Glutamatergic neuron (in vitro differentiated cells): ENCODE measurements around the gene AGL. TPM values are rescaled to one million over a fixed set of nuclear protein-coding genes. Genes with fewer than 3 reads are reported as not detected.

Experiments
- DNase-seq: peaks from one replicate; pipeline ENCODE4 v3.0.0; 2022
- H3K27ac Mint-ChIP-seq: one replicate; pipeline ENCODE4 v1.8.0; 2020; ENCODE audit warnings: mild to moderate bottlenecking, mixed read lengths, inconsistent platforms; ENCODE audit not compliant: unreplicated experiment
- H3K27me3 Mint-ChIP-seq: one replicate; pipeline ENCODE4 v1.8.0; 2020; ENCODE audit warnings: mild to moderate bottlenecking, moderate library complexity, mixed read lengths, inconsistent platforms; ENCODE audit not compliant: unreplicated experiment
- H3K36me3 Mint-ChIP-seq: one replicate; pipeline ENCODE4 v1.8.0; 2020; ENCODE audit warnings: mild to moderate bottlenecking, mixed read lengths, inconsistent platforms; ENCODE audit not compliant: unreplicated experiment
- H3K4me1 Mint-ChIP-seq: one replicate; pipeline ENCODE4 v1.8.0; 2020; ENCODE audit warnings: mild to moderate bottlenecking, low read depth, mixed read lengths, inconsistent platforms; ENCODE audit not compliant: unreplicated experiment
- H3K4me3 Mint-ChIP-seq: one replicate; pipeline ENCODE4 v1.8.0; 2020; ENCODE audit warnings: mild to moderate bottlenecking, mixed read lengths, inconsistent platforms; ENCODE audit not compliant: unreplicated experiment
- H3K9me3 Mint-ChIP-seq: one replicate; pipeline ENCODE4 v1.8.0; 2020; ENCODE audit warnings: mild to moderate bottlenecking, moderate library complexity, mixed read lengths, inconsistent platforms; ENCODE audit not compliant: unreplicated experiment
- total RNA-seq: library from RNA; stranded (reverse); fragmentation: NEBNext Ultra II Directional; extraction: Animal tissue kit (Norgen Biotek cat#: 25700); gene quantifications from one replicate; pipeline ENCODE4 v1.2.1, GENCODE V29; 2021; ENCODE audit not compliant: unreplicated experiment
- TF ChIP-seq, protein P1 (sequence below): fragments of 200-600 bp; sonication (generic); IDR thresholded peaks from one replicate; pipeline ENCODE4 v1.5.0; 2021; ENCODE audit not compliant: partially characterized antibody, unreplicated experiment

AGL gene
- total RNA-seq, 1 donor from 2014 or later, result 20.4 TPM

- Mint-ChIP-seq H3K4me1 (no peaks in the 10 kb centered on the region), H3K27me3 (no peaks in the 10 kb centered on the region), H3K27ac (no peak overlapping the region), H3K36me3 (no peaks in the 10 kb centered on the region), H3K4me3 (no peak overlapping the region), H3K9me3 (peaks cover 2% of the 10 kb centered on the region)
- TF ChIP-seq, protein P1, sequence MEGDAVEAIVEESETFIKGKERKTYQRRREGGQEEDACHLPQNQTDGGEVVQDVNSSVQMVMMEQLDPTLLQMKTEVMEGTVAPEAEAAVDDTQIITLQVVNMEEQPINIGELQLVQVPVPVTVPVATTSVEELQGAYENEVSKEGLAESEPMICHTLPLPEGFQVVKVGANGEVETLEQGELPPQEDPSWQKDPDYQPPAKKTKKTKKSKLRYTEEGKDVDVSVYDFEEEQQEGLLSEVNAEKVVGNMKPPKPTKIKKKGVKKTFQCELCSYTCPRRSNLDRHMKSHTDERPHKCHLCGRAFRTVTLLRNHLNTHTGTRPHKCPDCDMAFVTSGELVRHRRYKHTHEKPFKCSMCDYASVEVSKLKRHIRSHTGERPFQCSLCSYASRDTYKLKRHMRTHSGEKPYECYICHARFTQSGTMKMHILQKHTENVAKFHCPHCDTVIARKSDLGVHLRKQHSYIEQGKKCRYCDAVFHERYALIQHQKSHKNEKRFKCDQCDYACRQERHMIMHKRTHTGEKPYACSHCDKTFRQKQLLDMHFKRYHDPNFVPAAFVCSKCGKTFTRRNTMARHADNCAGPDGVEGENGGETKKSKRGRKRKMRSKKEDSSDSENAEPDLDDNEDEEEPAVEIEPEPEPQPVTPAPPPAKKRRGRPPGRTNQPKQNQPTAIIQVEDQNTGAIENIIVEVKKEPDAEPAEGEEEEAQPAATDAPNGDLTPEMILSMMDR, result no peak
- no peak for DNase-seq
Observed at GRCh38 chr1:99963041-99963795, 113.1 kb downstream of the AGL start.

DNA sequence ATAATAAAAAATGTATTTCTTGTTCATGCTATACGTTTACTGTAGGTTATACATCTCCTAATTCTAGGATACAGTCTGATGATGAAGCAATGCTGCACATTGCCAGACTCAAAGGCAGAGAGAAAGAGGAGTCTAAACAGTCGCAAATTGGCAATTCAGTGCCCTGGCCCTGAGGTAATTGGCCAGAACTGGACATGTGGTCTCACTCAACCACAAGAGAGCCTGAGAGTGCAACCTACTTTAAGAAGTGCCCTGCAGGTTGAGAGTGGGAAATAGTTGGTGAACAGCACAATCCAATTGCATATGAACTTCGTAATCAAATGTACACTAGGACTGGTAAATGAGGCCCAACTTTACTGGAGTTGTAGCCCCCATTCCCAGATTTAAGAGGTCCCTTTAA lies 114.6 kb downstream of the AGL start:
- no peak for DNase-seq
- no peak overlapping the region for H3K4me3 Mint-ChIP-seq

DNA sequence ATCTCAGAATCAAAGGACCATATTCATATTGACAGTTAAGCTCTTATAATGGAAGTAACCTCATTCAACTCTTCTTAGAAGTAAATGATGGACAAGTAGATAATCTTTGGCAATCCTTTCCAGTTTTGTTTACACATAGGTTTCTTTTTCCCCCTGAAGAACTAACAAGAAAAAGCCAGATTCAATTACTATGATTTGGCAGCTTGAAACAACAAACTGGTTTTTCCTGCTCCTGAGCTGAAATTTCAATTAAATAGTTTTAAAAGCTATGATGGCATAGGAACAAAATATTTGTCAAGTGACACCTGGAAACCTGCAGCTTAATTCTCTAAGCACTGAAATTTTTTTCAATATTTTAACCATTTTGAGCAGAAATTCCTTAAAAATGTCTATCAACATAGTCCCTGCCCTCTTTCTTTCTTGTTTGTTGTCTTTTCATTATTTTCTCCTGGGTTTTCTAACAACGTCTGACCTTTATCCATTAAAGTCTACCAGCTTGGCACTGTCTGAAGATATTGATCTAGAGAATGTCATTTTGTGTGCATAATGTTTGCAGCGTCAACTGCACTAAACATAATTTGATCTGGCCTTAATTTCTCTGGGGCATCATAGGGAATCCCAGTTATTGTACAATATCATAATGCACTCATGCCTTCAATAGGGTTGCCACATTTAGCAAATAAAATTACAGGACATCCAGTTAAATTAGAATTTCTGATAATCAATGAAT lies 115.7 kb downstream of the AGL start:
- TF ChIP-seq, protein P1, result no peak
- Mint-ChIP-seq H3K27ac (no peak overlapping the region), H3K4me3 (no peak overlapping the region), H3K36me3 (no peaks in the 10 kb centered on the region), H3K27me3 (peaks cover under 1% of the 10 kb centered on the region), H3K4me1 (peaks cover 5% of the 10 kb centered on the region), H3K9me3 (peaks cover 3% of the 10 kb centered on the region)
- no peak for DNase-seq

More for the DNA sequence above, 114.6 kb downstream of the AGL start:
- TF ChIP-seq, protein P1, result no peak
- H3K9me3 Mint-ChIP-seq, result peaks cover 2% of the 10 kb centered on the region
- H3K27me3 Mint-ChIP-seq, result no peaks in the 10 kb centered on the region
- H3K36me3 Mint-ChIP-seq, result no peaks in the 10 kb centered on the region
- H3K4me1 Mint-ChIP-seq, result no peaks in the 10 kb centered on the region
- no peak overlapping the region for H3K27ac Mint-ChIP-seq

DNA sequence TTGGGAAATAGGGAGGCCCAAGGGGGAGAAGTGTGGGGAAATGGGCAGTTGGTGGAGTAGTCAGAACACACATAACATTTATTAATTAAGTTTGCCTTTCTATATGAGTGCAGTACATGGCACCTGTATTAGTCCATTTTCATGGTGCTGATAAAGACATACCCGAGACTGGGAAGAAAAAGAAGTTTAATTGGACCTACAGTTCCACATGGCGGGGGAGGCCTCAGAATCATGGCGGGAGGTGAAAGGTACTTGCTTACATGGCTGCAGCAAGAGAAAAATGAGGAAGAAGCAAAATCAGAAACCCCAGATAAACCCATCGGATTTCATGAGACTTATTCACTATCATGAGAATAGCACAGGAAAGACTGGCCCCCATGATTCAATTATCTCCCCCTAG lies 118.1 kb downstream of the AGL start:
- H3K36me3 Mint-ChIP-seq, result no peaks in the 10 kb centered on the region
- no peak overlapping the region for H3K4me3 Mint-ChIP-seq
- TF ChIP-seq, protein P1, result no peak
- H3K27ac Mint-ChIP-seq, result no peak overlapping the region
- H3K27me3 Mint-ChIP-seq, result peaks cover 2% of the 10 kb centered on the region
- peaks cover 7% of the 10 kb centered on the region for H3K4me1 Mint-ChIP-seq
- no peak for DNase-seq
- H3K9me3 Mint-ChIP-seq, result peaks cover 6% of the 10 kb centered on the region

- TF ChIP-seq, protein P1, result no peak
- peak overlapping the region; percentile 80 for H3K4me3 Mint-ChIP-seq
- no peak for DNase-seq
- peaks cover 7% of the 10 kb centered on the region for H3K4me1 Mint-ChIP-seq
- no peaks in the 10 kb centered on the region for H3K36me3 Mint-ChIP-seq
- H3K27me3 Mint-ChIP-seq, result peaks cover 2% of the 10 kb centered on the region
- H3K27ac Mint-ChIP-seq, result no peak overlapping the region
- peaks cover 6% of the 10 kb centered on the region for H3K9me3 Mint-ChIP-seq
Observed at GRCh38 chr1:99969260-99969728, 119.1 kb downstream of the AGL start.
